Measurements from ENCODE around the gene KLHL29. TPM values are rescaled to one million over a fixed set of nuclear protein-coding genes. Genes with fewer than 3 reads are reported as not detected.

The KLHL29 gene
- total RNA-seq, 2 donors from 2014 or later, result 2.0 to 2.9 TPM

DNA sequence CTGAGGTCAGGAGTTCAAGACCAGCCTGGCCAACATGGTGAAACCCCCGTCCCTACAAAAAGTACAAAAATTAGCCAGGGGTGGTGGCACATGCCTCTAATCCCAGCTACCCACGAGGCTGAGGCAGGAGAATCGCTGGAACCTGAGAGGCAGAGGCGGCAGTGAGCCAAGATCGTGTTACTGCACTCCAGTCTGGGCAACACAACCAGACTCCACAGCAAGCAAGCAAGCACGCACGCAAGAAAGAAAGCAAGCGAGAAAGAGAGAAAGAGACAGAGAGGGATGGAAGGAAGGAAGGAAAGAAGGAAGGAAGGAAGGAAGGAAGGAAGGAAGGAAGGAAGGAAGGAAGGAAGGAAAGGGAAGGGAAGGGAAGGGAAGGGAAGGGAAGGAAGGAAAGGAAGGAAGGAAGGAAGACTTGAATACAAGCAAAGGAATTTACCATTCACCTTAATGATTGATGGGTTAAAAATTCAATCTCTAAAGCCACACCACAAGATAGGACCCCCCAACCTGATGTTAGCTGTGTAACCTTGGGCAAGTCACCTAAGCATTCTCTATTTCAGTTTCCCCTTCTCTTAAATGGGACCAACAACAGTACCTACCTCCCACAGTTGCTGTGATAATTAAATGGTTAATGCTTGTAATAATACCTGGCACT is 360.2 kb downstream of the KLHL29 start:
- H3K9ac ChIP-seq (ENCODE audit: low read depth in 2 of 2, low read length in 2 of 2), result no peak overlapping the region
- H3K4me1 ChIP-seq, result no peaks in the 10 kb centered on the region
- intact Hi-C loops (cut with DNase I), result no loop called here
- H3K27me3 ChIP-seq, result no peaks in the 10 kb centered on the region
- no peak for DNase-seq
- TF ChIP-seq CTCF (IDR thresholded peaks at IDR 0.05), result no peak
- H3K36me3 ChIP-seq, result no peaks in the 10 kb centered on the region
- H3K9me3 ChIP-seq, result no peaks in the 10 kb centered on the region
- H3K27ac ChIP-seq, result no peak overlapping the region
- H3K4me3 ChIP-seq, result no peak overlapping the region

- no peak overlapping the region for H3K27ac ChIP-seq
- no peak for TF ChIP-seq CTCF (IDR thresholded peaks at IDR 0.05)
- H3K4me3 ChIP-seq, result no peak overlapping the region
- H3K9ac ChIP-seq (ENCODE audit: low read depth in 2 of 2, low read length in 2 of 2), result no peak overlapping the region
- intact Hi-C loops (cut with DNase I), result no loop called here
- H3K9me3 ChIP-seq, result no peaks in the 10 kb centered on the region
- no peaks in the 10 kb centered on the region for H3K4me1 ChIP-seq
- H3K36me3 ChIP-seq, result no peaks in the 10 kb centered on the region
- H3K27me3 ChIP-seq, result no peaks in the 10 kb centered on the region
- no peak for DNase-seq
These were observed 360.7 kb downstream of the KLHL29 start for GRCh38 chr2:23745726-23746105.

GRCh38 chr2:23746141-23746863 is 361.3 kb downstream of the KLHL29 start:
- Histone ChIP-seq H3K4me3 (no peak overlapping the region), H3K4me1 (no peaks in the 10 kb centered on the region), H3K36me3 (no peaks in the 10 kb centered on the region), H3K27me3 (no peaks in the 10 kb centered on the region), H3K27ac (no peak overlapping the region), H3K9me3 (no peaks in the 10 kb centered on the region), H3K9ac (ENCODE audit: low read depth in 2 of 2, low read length in 2 of 2) (no peak overlapping the region)
- TF ChIP-seq CTCF (IDR thresholded peaks at IDR 0.05), result no peak
- no peak for DNase-seq
- intact Hi-C loops (cut with DNase I), result no loop called here

GRCh38 chr2:23751747-23752265 is 366.8 kb downstream of the KLHL29 start:
- Histone ChIP-seq H3K9ac (ENCODE audit: low read depth in 2 of 2, low read length in 2 of 2) (no peak overlapping the region), H3K36me3 (no peaks in the 10 kb centered on the region), H3K4me1 (no peaks in the 10 kb centered on the region), H3K27me3 (no peaks in the 10 kb centered on the region), H3K4me3 (no peak overlapping the region), H3K27ac (no peak overlapping the region), H3K9me3 (no peaks in the 10 kb centered on the region)
- intact Hi-C loops (cut with DNase I), result no loop called here
- TF ChIP-seq CTCF (IDR thresholded peaks at IDR 0.05), result no peak
- DNase-seq, result no peak

- intact Hi-C loops (cut with DNase I), result no loop called here
- DNase-seq, result no peak
- Histone ChIP-seq H3K36me3 (no peaks in the 10 kb centered on the region), H3K4me3 (no peak overlapping the region), H3K4me1 (no peaks in the 10 kb centered on the region), H3K9ac (ENCODE audit: low read depth in 2 of 2, low read length in 2 of 2) (no peak overlapping the region), H3K9me3 (no peaks in the 10 kb centered on the region), H3K27ac (no peak overlapping the region), H3K27me3 (no peaks in the 10 kb centered on the region)
- TF ChIP-seq CTCF (IDR thresholded peaks at IDR 0.05), result no peak
These were observed 368.5 kb downstream of the KLHL29 start for GRCh38 chr2:23753291-23754010.

All from colonic mucosa (tissue), 4 donors.